Stimulated activated CD4-positive, alpha-beta T cell treated with anti-CD3 and anti-CD28 coated beads, Interleukin-1b, Interleukin-23, amount 100 ng/mL, for 24 hours (primary cell): ENCODE data around the gene SIPA1.

Source experiments
- DNase-seq, 4 experiments: peaks; one replicate each; pipeline ENCODE4 v3.0.0-alpha.2; 2020; ENCODE audit warnings: low read depth in 4 of 4, low spot score in 1 of 4

SIPA1 gene, protein sequence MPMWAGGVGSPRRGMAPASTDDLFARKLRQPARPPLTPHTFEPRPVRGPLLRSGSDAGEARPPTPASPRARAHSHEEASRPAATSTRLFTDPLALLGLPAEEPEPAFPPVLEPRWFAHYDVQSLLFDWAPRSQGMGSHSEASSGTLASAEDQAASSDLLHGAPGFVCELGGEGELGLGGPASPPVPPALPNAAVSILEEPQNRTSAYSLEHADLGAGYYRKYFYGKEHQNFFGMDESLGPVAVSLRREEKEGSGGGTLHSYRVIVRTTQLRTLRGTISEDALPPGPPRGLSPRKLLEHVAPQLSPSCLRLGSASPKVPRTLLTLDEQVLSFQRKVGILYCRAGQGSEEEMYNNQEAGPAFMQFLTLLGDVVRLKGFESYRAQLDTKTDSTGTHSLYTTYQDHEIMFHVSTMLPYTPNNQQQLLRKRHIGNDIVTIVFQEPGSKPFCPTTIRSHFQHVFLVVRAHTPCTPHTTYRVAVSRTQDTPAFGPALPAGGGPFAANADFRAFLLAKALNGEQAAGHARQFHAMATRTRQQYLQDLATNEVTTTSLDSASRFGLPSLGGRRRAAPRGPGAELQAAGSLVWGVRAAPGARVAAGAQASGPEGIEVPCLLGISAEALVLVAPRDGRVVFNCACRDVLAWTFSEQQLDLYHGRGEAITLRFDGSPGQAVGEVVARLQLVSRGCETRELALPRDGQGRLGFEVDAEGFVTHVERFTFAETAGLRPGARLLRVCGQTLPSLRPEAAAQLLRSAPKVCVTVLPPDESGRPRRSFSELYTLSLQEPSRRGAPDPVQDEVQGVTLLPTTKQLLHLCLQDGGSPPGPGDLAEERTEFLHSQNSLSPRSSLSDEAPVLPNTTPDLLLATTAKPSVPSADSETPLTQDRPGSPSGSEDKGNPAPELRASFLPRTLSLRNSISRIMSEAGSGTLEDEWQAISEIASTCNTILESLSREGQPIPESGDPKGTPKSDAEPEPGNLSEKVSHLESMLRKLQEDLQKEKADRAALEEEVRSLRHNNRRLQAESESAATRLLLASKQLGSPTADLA

DNA sequence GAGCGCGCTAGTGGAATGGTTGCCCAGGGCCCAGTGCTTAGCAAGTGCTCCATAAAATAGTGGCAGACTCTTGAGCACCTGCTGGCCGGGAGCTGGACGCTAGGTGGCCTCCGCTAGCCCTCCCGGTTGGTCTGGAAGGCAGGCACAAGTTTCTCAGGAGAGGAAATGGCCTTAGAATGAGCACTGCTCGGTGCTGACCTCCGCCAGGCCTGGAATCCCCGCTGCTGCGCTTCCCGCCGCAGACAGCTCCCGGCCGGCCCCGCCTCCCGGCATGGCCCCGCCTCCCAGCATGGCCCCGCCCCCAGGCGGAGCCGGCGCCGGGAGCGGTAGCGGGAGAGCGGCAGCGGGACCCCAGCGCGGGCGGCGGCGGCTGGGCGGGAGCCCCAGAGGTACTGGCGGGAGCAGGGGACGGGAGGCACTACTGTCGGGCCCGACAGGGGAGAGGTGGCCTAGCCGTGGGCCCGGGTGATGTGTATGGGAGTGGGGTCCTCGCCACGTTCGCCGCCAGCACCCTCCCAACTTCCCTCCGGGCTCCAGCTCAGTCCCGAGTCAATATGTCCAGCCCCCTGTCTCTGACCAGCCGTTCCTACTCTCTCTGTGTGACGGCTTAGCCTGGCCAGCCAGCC, at the start of gene SIPA1:
Gene SIPA1 (plus strand): TSS at position 308 of the 626 bp plus-strand sequence. CDS start 2,821 bp downstream, outside the sequence.
- peak in 3 of 4 experiments; percentile 60 to 70 (median 67) for DNase-seq

DNA sequence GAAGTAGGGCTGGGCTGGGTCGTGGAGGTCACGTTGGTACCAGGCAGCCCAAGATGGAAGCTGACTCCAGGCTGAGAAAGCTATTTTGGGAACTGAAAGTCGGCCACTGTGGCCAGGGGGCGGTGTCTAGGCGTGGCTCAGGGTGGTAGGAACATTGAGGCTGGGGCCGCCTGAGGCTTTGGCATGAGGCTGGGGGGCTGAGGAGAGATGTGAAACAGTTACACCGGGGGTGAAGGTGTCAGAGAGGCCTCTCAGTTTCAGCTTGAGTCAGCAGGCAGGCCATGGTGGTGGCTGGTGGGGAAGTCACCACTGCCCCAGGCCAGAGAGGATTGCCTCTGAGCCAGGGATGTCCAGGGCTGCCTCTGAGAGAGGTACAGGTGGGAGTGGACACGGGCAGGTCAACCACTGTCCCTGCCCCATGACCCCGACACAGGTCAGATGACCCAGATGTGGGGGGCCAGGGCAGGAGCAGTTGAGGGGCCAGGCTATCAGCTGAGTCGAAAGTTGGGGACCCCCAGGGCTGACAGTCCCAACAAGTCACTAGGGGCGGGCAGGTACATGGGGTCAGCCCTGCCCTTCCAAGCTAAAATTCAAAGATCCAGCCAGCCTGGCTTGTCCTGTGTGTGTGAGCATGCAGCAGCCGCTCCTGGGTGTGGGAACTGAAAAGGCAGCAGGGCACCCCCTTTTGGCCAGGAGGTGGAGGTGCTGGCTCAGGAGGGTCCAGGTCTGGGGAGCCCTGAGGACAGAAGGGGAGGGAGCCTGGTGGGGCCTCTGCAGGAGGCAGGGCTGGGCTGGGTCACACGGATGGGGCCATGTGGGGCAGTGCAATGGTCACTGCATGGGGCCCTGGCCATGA, 49.5 kb upstream of the SIPA1 start:
- DNase-seq, result peak in 3 of 4 experiments; percentile 46 to 72 (median 60)

DNA sequence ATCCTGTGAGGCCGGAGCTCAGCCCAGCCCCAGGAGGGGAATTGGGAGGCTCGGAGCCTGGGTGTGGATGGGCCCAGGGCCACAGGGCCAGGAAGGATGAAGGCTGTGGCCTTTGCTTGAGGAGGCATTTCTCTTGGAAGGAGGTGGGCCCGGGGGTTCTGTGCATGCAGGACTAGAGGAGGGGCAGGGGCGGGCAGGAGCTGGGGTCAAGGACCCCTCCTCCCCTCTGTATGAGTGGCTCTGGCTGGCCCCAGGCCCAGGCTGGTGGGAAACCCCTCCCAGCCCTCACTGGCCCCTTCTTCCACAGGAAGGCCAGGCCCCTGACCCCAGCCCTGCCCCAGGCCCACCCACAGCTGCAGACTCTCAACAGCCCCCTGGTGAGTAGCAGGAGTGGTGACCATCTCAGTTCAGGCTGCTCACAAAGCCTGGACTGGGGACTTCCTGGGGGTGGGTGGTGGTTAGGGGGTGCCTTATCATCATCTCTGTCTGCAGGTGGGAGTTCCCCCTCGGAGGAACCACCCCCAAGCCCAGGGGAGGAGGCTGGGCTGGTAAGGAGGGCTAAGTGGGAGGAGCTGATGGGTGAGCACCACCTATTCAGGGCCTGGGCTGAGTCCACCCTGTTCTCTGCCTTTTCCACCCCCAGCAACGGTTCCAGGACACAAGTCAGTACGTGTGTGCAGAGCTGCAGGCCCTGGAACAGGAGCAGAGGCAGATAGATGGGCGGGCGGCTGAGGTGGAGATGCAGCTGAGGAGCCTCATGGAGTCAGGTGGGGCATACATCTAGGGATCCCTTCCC, 48.3 kb upstream of the SIPA1 start:
- DNase-seq, result no peak

DNA sequence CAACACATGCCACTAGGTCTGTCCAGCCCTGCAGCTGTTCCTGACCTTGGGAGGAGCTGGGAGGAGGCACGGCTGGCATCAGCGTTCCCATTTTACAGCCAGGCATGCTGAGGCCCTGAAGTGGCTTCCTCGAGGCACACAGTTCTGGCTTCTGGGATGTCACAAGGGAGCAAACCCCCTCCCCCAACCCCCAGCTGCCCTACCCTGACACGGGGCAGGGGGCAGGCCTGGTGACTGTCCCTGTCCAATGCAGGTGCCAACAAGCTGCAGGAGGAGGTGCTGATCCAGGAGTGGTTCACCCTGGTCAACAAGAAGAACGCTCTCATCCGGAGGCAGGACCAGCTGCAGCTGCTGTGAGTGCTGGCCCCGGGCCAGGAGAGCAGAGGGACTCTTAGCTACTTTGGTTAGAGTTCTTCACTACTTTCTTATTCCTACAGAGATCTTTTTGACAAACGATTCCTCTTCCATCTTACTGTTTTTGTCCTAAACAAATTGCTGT, 47.6 kb upstream of the SIPA1 start:
- DNase-seq, result no peak

DNA sequence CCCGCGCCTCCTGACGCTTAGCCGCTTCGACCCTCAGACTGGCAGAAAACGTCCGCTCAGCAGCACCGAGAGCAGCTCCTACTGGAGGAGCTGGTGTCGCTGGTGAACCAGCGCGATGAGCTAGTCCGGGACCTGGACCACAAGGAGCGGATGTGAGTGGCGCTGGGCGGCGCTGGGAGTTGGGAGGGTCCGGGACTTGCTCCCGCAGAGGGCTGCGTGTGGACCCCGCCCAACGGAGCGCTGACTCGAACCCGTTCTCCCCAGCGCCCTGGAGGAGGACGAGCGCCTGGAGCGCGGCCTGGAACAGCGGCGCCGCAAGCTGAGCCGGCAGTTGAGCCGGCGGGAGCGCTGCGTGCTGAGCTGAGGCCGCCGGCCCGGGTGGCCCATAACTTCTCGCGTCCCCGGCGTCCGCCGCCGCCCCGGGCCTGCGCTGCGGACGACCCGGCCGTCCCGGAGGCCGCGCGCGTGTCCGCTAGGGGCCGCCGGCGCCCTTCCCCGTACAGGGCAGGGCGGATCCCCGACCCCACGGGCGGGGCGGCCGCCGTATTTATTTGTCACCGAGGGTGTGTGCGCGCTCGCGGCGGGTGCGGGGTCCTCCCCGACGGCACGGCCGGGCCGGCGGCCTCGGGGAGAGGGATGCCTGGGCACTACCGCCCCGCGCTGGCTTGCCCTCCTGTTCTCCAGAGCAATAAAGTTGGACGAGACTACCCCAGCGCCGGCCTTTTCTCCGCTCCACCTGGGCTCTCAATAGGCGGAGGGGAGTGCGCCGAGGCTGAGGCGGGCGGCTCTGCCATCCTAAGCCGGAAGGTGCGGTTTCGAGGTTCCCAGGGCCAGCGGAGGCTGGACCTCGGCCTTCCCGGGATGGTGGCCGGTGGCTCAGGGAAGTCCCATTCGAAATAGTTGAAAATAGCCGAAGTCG, 45.7 kb upstream of the SIPA1 start:
- no peak for DNase-seq

DNA sequence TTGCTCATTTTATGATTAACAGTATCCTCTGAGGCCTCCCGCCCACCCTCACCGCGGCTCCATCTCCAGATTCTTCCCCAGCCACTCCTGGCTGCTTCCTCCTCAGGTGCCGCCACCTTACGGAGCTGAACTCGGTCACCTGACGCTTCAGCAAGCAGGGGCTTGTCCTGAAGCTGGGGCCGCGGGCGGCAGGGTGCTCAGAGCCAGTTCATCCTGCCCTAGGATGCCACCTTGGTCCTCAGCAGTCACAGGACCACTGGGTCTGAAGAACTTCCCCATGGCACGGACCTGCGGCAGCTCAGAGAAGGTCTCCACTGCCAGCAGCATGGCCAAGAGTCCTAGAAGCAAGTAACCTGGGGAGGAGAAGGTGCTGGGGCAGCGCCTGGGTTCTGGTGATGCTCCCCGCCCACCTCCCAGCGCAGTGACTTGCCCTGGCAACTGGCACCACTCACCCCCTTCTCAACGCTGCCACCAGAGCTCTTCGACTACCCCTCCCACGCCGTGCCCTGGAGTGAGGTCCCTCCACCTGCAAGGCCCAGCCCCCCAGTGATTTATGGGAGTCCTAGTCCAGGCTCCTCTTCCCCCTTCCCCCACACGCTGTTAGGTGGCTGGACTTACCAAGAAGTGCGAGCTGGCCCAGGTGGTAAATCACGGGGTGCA, 44.9 kb upstream of the SIPA1 start:
- no peak for DNase-seq

DNA sequence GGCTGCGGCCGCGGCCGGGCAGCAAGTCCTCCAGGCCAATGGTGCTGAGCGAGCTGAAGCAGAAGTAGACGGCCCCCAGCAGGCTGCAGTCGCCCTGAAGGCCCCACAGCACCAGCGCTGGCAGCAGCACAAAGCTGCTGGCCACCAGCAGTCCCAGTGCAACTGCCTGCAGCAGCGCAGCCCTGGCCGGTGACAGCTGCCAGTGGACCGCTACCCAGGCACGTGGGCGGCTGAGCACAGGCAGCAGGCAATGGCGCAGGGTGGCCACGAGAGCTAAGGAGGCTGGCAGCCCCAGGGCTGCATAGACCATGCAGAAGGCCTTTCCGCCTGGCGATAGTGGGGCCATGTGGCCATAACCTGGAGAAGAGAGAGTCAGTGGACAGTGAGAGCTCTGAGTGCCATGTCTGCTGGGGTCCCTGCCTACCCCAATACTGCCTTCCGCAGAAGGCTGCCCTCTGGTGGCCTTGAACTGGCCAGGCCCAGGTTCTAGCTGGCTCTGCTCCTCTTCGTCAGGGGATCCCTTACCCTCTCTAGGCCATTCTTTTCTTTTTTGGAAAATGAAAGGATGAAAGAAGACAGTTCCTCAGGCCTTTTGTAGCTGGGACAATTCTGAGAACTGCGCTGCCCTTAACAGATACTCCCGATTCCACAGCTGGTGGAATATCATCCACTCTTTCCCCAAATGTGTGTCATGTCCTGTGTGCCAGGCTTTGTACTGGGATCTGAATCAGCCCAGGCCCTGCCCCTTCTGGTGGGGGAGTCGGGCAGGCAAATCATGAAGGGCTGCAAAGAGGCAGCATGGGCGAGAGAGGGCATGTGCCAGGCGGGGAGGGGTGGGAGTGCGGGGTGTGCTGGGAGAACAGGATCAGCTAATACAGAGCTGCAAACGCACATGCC, 44.1 kb upstream of the SIPA1 start:
- DNase-seq, result no peak

DNA sequence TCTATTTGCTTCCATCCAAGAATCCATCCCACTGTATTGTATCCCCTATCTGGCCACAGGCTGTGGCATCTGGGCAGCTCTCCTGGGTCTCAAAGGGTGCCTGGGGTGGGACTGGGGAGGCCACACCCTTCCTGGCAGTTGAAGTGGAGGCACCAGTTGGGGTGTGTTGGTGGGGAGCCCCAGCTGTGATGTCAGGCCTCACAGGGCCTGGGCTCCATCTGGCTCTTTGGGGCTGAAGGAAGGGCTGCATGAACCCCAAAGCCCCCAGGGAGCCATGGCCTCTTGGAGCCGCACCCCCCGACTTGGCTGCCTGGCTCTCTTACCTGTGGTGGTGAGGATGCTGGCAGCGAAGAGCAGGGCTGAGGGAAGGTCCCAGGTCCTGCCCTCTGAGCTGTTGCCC, 42.8 kb upstream of the SIPA1 start:
- no peak for DNase-seq

DNA sequence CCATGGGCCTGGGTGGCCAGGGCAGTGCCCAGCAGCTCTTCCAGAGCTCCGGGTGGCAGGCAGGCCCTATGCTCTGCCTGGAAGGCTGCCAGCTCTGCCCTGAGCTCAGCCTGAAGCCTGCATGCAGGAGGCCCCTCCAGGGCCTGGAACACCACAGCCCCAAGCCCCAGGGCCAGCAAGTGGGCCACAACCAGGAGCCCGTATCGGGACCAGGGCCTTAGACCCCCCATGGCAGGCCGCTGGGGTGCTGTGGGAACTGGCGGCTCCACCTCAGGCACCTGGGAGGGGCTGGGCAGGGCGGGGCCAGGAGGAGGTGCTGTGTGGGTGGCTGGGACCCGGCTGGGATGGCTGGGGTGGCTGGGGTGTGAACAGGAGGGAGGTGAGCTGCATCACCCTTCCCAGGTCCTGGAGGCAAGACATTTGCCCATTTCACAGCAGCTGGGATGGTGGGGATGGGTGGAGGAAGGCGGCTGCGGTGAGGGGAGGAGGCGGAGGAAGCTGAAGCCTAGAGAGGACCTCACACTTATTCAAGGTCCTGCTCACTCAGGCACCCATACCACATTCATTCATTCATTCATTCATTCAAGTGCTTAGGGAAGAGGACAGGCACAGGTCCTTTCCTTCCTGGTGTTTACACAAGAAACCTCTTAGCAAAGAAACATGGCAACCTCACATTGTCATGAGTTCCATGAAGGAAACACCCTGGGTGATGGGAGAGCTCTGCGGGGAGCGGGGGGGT, 42.2 kb upstream of the SIPA1 start, which contains the start of gene KCNK7:
Gene KCNK7 (minus strand): TSS at position 258 of the 739 bp plus-strand sequence. CDS start 28 bp downstream, at position 230.
- DNase-seq, result no peak

DNA sequence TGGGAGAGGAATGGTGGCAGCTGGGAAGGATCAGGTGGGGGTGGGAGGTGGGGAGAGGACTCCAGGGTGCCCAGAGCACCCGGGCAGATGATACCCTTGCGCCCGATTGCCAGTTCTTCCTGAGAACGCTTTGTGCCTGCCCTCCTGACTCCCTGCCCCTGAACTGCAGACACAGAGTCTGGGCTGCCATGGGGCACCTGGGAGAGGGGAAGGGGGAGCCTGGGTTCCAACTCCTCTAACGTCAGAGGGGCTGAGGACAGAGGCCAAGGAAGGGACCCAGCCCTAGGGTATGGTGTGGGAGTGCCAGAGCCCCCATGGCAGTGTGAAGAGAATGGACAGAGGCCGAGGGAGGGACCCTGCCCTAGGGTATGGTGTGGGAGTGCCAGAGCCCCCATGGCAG, 41.4 kb upstream of the SIPA1 start:
- no peak for DNase-seq

DNA sequence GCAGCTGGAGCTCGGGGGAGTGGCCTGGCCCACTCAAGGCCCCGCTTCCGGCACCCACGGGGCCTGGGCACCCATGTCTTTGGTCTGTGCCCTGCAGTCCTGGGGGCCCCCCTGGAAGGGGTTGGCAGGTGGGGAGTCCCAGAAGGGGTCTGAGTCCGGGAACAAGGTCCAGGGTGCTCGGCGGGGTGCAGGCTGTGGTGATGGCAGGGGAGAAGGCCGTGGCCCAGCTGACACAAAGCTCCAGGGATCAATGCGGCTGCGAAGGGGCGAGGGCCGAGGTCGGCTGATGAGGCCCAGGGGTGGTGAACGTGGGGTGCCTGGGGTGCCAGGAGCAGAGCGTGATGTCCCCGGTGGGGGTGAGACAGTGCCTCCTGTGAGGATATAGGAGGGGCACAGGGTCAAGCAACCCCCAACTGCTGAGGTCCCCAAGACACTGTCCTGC, 39.6 kb upstream of the SIPA1 start:
- DNase-seq, result no peak

DNA sequence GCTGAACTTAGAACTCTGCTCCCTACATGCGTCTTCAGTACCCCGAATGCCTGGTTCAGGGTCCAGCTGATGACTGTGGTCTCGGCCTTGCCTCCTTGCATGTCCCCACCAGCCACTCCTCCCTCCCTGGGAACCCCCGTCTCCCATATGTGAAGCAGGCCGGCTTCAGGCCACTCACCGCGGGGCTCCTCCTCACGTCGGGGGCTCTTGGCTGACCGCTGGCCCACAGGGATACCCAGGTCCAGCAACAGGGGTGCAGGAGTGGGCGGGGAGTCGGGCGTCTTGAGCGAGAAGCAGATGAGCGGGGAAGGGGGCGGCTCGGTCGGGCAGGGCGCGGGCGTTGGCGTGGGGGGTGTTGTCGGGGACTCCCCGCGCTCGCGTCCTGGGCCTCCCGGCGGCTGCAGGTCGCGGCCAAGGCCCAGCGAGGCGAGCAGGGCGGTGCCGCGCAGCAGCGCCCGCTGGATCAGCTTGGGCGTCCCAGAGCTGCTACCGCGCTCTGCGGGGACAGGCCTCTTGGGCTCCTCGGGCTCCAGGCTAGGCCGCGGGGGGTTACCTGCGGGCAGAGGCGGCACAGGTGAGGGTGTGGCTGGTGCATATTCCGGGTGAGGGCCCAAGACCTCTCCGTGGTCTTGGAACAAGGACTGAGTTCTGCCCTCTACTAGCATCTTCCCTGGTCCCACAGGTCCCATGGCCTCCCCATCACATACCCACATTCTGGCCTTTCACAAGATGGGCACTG, 38.5 kb upstream of the SIPA1 start:
- no peak for DNase-seq

DNA sequence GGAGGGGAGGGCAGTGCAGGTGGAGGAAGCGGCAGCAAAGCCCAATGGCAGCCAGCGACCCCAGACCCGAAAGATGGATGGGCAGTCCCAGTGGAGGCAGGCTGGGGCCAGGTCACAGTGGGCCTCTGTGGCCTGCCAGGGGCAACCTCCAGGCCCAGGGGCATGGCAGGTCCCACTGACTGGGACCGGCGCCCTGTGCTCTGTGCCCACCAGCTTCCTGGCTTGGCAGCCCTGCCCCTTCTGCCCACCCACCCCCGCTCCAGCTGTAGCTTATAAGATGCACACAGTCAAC, 38.0 kb upstream of the SIPA1 start:
- DNase-seq, result no peak

DNA sequence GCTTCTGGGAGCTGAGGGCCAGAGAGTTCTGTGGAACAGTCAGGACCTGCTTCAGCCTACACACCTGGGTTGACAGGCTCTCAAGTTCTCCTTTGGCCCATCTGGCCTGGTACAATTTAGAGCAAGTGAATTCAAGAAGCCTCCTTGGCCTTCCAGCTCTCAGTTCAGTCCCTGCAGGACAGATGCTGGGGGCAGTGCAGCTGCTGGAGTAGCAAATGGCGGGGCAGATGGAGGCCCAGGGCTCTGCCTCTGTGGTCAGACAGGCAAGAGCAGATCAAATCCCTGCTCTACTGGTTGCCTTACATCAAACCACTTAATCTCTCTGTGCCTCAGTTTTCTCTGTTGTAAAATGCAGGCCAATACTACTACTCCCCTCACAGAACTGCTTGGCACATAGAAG, 33.6 kb upstream of the SIPA1 start:
- no peak for DNase-seq

DNA sequence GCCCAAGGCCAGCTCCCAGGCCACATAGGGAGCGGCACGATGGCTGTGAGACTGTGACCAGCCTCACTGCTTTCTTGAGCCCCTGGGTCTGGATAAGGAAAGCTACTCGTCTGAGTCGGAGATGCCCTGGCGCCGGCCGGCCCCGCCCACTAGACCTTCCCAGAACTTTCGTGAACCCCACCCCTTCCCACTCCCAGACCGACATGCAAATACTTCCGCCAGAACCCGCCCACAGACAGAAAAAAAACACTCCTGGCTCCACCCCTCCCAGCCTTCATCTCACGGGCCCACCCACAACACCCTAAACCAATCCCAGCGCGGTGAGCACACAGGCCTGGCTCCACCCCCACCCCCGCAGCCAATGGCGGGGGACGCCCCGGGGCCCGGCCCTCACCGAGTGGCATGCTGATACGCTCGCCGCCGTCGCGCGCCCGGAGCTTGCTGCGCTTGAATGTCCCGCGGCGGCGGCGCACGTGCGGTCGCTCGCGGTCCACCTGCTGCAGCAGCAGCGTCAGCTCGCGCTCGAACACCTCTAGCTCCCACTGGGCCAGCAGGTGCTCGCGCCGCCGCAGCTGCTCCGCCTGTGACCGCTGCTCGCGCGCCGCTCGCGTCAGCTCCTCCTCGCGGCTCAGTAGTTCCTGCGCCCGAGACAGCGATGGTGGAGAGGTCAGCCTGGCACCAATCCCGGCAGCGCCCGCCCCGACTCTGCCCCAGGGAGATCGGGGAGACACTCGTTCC, 30.9 kb upstream of the SIPA1 start:
- DNase-seq, result no peak
